WTC11 (cell line): ENCODE results near the gene TNIP1. TPM values are rescaled to one million over a fixed set of nuclear protein-coding genes. Genes with fewer than 3 reads are reported as not detected.

ENCODE experiments used
- ATAC-seq: fragments of 200-7000 bp; cut with Tn5 transposase; 2 replicates; pipeline ENCODE4 v1.10.0; 2021; ENCODE audit warnings: mild to moderate bottlenecking, moderate library complexity
- CTCF ChIA-PET: fragments of 300-600 bp; sonication (Branson Sonifier 250); formaldehyde crosslinking; loops from one replicate; lab custom pipeline; 2021; ENCODE audit warnings: antibody characterized with exemption; lab: Charles Lee
- POLR2A ChIA-PET: fragments of 350-600 bp; sonication (Branson Sonifier 250); formaldehyde crosslinking; loops from one replicate; lab custom pipeline; 2021; ENCODE audit warnings: antibody characterized with exemption; lab: Charles Lee
- DNase-seq: peaks from one replicate; pipeline ENCODE4 v3.0.0; 2021; ENCODE audit warnings: low spot score
- H3K27ac Mint-ChIP-seq: 2 replicates; pipeline ENCODE4 v1.8.0; 2021; ENCODE audit warnings: mixed read lengths
- H3K27me3 Mint-ChIP-seq: 2 replicates; pipeline ENCODE4 v1.8.0; 2021; ENCODE audit warnings: low read depth, mild to moderate bottlenecking, moderate library complexity, mixed read lengths
- H3K36me3 Mint-ChIP-seq: 2 replicates; pipeline ENCODE4 v1.8.0; 2021; ENCODE audit warnings: mixed read lengths
- H3K4me1 Mint-ChIP-seq: 2 replicates; pipeline ENCODE4 v1.8.0; 2022; ENCODE audit warnings: mixed read lengths
- H3K4me3 Mint-ChIP-seq: 2 replicates; pipeline ENCODE4 v1.8.0; 2021; ENCODE audit warnings: mild to moderate bottlenecking, moderate library complexity, mixed read lengths
- H3K9me3 Mint-ChIP-seq: 2 replicates; pipeline ENCODE4 v1.8.0; 2021; ENCODE audit warnings: mixed read lengths
- CBFB ChIP-seq: sonication (generic); formaldehyde crosslinking; IDR thresholded peaks from 2 replicates; pipeline ENCODE4 v1.8.1; 2022; ENCODE audit warnings: mild to moderate bottlenecking, low read depth, missing genetic modification reagents
- ESRRA ChIP-seq: sonication (generic); formaldehyde crosslinking; IDR thresholded peaks from 2 replicates; pipeline ENCODE4 v1.8.1; 2022; ENCODE audit warnings: mild to moderate bottlenecking, missing genetic modification reagents, borderline replicate concordance
- ETV6 ChIP-seq: sonication (generic); formaldehyde crosslinking; IDR thresholded peaks from 2 replicates; pipeline ENCODE4 v1.8.1; 2022; ENCODE audit warnings: mild to moderate bottlenecking, missing genetic modification reagents
- GABPB1 ChIP-seq: sonication (generic); formaldehyde crosslinking; IDR thresholded peaks from 2 replicates; pipeline ENCODE4 v1.8.1; 2023; ENCODE audit warnings: mild to moderate bottlenecking, missing genetic modification reagents
- HMGXB4 ChIP-seq: sonication (generic); formaldehyde crosslinking; IDR thresholded peaks from 2 replicates; pipeline ENCODE4 v1.8.1; 2023; ENCODE audit warnings: mild to moderate bottlenecking, moderate library complexity, missing genetic modification reagents
- MAX ChIP-seq: sonication (generic); formaldehyde crosslinking; IDR thresholded peaks from 2 replicates; pipeline ENCODE4 v1.8.0; 2022; ENCODE audit warnings: mild to moderate bottlenecking, missing genetic modification reagents
- MYBL2 ChIP-seq: sonication (generic); formaldehyde crosslinking; IDR thresholded peaks from 2 replicates; pipeline ENCODE4 v1.8.1; 2023; ENCODE audit warnings: mild to moderate bottlenecking, moderate library complexity, missing genetic modification reagents
- NFE2L1 ChIP-seq: sonication (generic); formaldehyde crosslinking; IDR thresholded peaks from 2 replicates; pipeline ENCODE4 v1.8.1; 2023; ENCODE audit warnings: missing genetic modification reagents
- NR1H2 ChIP-seq: sonication (generic); formaldehyde crosslinking; IDR thresholded peaks from 2 replicates; pipeline ENCODE4 v1.9.0; 2021; ENCODE audit warnings: mild to moderate bottlenecking, moderate library complexity, missing genetic modification reagents
- NR2C2 ChIP-seq: sonication (generic); formaldehyde crosslinking; IDR thresholded peaks from 2 replicates; pipeline ENCODE4 v1.8.0; 2022; ENCODE audit warnings: mild to moderate bottlenecking, missing genetic modification reagents
- ZNF416 ChIP-seq: fragments of 250-450 bp; sonication (Bioruptor Pico); IDR thresholded peaks from 2 replicates; pipeline ENCODE4 v1.9.0; 2021; ENCODE audit warnings: mild to moderate bottlenecking, inconsistent platforms
- total RNA-seq: library from RNA; stranded (reverse); gene quantifications from 3 replicates; pipeline ENCODE4 v1.2.3, GENCODE V29; 2021
- TF ChIP-seq, protein P1 (sequence below): sonication (generic); formaldehyde crosslinking; IDR thresholded peaks from 2 replicates; pipeline ENCODE4 v1.8.0; 2022; ENCODE audit warnings: mild to moderate bottlenecking, missing genetic modification reagents
- TF ChIP-seq, protein P2 (sequence below): sonication (generic); formaldehyde crosslinking; IDR thresholded peaks from 2 replicates; pipeline ENCODE4 v1.8.1; 2023; ENCODE audit warnings: mild to moderate bottlenecking, missing genetic modification reagents
- TF ChIP-seq, protein P3 (sequence below): fragments of 250-450 bp; sonication (Bioruptor Pico); IDR thresholded peaks from 2 replicates; pipeline ENCODE4 v2.1.2; 2022; ENCODE audit warnings: mild to moderate bottlenecking, moderate library complexity
- TF ChIP-seq, protein P4 (sequence below): sonication (generic); formaldehyde crosslinking; IDR thresholded peaks from 2 replicates; pipeline ENCODE4 v1.8.0; 2023; ENCODE audit warnings: mild to moderate bottlenecking, missing genetic modification reagents
- TF ChIP-seq, protein P5 (sequence below): sonication (generic); formaldehyde crosslinking; IDR thresholded peaks from 2 replicates; pipeline ENCODE4 v1.8.1; 2022; ENCODE audit warnings: mild to moderate bottlenecking, moderate library complexity, missing genetic modification reagents

Gene TNIP1
- total RNA-seq, 1 experiment from 2014 or later = 41.1 TPM

DNA sequence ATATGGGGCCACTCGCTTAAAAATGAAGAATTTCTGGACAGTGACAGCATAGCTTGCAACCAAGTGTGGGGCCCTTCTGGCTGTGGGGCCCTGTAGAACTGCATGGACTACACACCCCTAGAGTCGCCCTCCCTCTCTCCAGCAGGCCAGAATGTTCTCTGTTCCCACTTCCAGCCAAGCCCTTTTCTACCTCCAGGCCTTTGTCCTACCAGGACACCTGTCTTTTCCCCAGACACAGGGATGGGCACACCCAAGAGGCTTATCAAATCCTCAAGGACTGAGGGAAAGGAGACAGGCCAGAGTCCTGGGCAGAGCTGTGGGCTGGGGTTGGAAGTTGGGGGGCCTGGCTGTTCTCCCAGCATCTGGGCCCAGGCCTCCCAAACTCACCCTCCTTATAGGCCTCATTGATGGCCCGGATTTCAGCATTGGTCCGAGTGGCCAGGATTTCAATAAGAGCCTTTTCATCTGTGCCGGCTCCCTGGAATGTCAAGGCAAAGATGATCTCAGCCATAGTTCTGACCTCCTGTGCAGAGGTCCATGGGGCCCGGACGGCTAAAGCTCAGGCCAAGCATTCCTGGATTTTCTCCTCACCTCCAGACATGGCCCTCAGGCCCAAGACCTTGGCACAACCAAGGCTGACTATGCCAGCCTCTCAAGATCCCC, 38.2 kb upstream of the TNIP1 start:
- H3K27ac Mint-ChIP-seq = no peak overlapping the region
- no peak overlapping the region for H3K4me3 Mint-ChIP-seq
- H3K27me3 Mint-ChIP-seq = no peaks in the 10 kb centered on the region
- ChIA-PET CTCF (interaction anchor here (1.1 to 11.9 kb wide), 3 partner anchors 47 to 117 kb away, joined by 4 to 305 read pairs (median 53); no protein-coding TSS in a partner anchor), POLR2A (no interaction called here)
- H3K9me3 Mint-ChIP-seq = no peaks in the 10 kb centered on the region
- no peaks in the 10 kb centered on the region for H3K4me1 Mint-ChIP-seq
- TF ChIP-seq MAX (no peak), GABPB1 (CRISPR knock-in tag) (no peak), HMGXB4 (CRISPR knock-in tag) (no peak), ZNF416 (CRISPR knock-in tag) (no peak), ETV6 (CRISPR knock-in tag) (no peak), CBFB (no peak), ESRRA (CRISPR knock-in tag) (no peak), NR1H2 (CRISPR knock-in tag) (no peak), NFE2L1 (no peak), MYBL2 (no peak), NR2C2 (CRISPR knock-in tag) (no peak)
- TF ChIP-seq, protein P1, sequence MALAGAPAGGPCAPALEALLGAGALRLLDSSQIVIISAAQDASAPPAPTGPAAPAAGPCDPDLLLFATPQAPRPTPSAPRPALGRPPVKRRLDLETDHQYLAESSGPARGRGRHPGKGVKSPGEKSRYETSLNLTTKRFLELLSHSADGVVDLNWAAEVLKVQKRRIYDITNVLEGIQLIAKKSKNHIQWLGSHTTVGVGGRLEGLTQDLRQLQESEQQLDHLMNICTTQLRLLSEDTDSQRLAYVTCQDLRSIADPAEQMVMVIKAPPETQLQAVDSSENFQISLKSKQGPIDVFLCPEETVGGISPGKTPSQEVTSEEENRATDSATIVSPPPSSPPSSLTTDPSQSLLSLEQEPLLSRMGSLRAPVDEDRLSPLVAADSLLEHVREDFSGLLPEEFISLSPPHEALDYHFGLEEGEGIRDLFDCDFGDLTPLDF = no peak
- TF ChIP-seq, protein P2, sequence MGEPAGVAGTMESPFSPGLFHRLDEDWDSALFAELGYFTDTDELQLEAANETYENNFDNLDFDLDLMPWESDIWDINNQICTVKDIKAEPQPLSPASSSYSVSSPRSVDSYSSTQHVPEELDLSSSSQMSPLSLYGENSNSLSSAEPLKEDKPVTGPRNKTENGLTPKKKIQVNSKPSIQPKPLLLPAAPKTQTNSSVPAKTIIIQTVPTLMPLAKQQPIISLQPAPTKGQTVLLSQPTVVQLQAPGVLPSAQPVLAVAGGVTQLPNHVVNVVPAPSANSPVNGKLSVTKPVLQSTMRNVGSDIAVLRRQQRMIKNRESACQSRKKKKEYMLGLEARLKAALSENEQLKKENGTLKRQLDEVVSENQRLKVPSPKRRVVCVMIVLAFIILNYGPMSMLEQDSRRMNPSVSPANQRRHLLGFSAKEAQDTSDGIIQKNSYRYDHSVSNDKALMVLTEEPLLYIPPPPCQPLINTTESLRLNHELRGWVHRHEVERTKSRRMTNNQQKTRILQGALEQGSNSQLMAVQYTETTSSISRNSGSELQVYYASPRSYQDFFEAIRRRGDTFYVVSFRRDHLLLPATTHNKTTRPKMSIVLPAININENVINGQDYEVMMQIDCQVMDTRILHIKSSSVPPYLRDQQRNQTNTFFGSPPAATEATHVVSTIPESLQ (CRISPR knock-in tag) = no peak
- TF ChIP-seq, protein P3, sequence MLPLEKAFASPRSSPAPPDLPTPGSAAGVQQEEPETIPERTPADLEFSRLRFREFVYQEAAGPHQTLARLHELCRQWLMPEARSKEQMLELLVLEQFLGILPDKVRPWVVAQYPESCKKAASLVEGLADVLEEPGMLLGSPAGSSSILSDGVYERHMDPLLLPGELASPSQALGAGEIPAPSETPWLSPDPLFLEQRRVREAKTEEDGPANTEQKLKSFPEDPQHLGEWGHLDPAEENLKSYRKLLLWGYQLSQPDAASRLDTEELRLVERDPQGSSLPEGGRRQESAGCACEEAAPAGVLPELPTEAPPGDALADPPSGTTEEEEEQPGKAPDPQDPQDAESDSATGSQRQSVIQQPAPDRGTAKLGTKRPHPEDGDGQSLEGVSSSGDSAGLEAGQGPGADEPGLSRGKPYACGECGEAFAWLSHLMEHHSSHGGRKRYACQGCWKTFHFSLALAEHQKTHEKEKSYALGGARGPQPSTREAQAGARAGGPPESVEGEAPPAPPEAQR (CRISPR knock-in tag) = no peak
- TF ChIP-seq, protein P4, sequence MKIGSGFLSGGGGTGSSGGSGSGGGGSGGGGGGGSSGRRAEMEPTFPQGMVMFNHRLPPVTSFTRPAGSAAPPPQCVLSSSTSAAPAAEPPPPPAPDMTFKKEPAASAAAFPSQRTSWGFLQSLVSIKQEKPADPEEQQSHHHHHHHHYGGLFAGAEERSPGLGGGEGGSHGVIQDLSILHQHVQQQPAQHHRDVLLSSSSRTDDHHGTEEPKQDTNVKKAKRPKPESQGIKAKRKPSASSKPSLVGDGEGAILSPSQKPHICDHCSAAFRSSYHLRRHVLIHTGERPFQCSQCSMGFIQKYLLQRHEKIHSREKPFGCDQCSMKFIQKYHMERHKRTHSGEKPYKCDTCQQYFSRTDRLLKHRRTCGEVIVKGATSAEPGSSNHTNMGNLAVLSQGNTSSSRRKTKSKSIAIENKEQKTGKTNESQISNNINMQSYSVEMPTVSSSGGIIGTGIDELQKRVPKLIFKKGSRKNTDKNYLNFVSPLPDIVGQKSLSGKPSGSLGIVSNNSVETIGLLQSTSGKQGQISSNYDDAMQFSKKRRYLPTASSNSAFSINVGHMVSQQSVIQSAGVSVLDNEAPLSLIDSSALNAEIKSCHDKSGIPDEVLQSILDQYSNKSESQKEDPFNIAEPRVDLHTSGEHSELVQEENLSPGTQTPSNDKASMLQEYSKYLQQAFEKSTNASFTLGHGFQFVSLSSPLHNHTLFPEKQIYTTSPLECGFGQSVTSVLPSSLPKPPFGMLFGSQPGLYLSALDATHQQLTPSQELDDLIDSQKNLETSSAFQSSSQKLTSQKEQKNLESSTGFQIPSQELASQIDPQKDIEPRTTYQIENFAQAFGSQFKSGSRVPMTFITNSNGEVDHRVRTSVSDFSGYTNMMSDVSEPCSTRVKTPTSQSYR (CRISPR knock-in tag) = no peak
- TF ChIP-seq, protein P5, sequence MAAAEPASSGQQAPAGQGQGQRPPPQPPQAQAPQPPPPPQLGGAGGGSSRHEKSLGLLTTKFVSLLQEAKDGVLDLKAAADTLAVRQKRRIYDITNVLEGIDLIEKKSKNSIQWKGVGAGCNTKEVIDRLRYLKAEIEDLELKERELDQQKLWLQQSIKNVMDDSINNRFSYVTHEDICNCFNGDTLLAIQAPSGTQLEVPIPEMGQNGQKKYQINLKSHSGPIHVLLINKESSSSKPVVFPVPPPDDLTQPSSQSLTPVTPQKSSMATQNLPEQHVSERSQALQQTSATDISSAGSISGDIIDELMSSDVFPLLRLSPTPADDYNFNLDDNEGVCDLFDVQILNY (CRISPR knock-in tag) = no peak
- TF ChIP-seq, all 79 proteins: peak for 0
- DNase-seq = no peak
- ATAC-seq = no peak
- H3K36me3 Mint-ChIP-seq = peaks cover 26% of the 10 kb centered on the region
